ENCODE data around the gene ANKRD52. TPM values are rescaled to one million over a fixed set of nuclear protein-coding genes. Genes with fewer than 3 reads are reported as not detected.

The ANKRD52 gene
- total RNA-seq, 1 donor from 2014 or later, result 56.1 TPM

DNA sequence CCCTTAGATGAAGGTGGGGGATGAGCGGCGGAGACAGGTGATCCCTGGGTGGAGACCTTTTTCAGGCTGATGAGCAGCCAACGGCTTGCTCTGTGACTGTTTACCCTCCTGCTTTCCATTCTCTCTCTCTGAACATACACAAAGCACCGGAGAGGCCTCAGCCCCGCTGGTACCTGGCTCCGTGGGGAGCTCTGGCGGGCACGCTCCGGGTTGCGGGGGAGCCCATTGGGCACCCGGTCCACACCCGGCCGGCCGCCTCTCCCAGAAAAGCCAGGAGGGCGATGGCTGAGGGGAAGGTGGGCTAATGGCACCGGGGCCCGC is 69.4 kb downstream of the ANKRD52 start:
- peaks cover 20% of the 10 kb centered on the region for H3K36me3 Mint-ChIP-seq
- DNase-seq (ENCODE audit: extremely low spot score, unreplicated experiment), result no peak
- H3K4me1 Mint-ChIP-seq (ENCODE audit: unreplicated experiment), result peaks cover 26% of the 10 kb centered on the region
- peaks cover 7% of the 10 kb centered on the region for H3K27me3 Mint-ChIP-seq
- H3K27ac Mint-ChIP-seq, result peak overlapping the region; percentile 88
- H3K9me3 Mint-ChIP-seq, result no peaks in the 10 kb centered on the region
- TF ChIP-seq, protein P1, sequence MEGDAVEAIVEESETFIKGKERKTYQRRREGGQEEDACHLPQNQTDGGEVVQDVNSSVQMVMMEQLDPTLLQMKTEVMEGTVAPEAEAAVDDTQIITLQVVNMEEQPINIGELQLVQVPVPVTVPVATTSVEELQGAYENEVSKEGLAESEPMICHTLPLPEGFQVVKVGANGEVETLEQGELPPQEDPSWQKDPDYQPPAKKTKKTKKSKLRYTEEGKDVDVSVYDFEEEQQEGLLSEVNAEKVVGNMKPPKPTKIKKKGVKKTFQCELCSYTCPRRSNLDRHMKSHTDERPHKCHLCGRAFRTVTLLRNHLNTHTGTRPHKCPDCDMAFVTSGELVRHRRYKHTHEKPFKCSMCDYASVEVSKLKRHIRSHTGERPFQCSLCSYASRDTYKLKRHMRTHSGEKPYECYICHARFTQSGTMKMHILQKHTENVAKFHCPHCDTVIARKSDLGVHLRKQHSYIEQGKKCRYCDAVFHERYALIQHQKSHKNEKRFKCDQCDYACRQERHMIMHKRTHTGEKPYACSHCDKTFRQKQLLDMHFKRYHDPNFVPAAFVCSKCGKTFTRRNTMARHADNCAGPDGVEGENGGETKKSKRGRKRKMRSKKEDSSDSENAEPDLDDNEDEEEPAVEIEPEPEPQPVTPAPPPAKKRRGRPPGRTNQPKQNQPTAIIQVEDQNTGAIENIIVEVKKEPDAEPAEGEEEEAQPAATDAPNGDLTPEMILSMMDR (conservative IDR thresholded peaks at IDR 0.05), result no peak
- peak overlapping the region; percentile 93 for H3K4me3 Mint-ChIP-seq

DNA sequence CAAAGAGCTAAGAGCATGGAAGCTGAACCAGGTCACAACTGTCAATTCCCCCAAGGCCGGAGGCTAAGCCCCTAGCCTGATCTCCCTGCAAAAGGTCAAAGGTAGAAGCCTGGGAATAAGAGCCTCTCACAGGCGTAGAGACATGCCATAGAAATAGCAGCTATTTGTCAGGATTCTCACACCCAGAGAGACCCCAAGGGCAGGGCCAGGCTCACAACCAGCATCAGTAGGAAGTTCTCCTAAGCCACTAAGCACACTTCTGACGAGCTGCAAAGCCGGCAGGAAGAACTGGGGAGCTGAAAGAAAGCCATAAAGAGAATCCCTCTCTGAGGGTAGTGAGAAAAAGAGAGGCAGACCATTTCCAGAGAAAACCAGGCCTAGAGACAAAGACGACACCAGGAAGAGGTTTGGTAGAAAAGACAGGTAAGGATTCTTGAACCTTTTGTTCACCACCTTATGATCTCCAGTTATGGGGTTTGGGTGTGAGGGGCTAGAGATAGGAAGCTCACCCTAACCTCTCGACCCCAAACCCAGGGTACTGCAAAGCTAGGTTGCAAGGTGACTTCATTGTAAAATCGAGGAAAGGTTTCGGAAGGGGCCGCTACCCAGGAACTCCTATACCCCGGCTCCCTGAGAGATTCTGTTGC is 69.9 kb downstream of the ANKRD52 start:
- no peak for DNase-seq (ENCODE audit: extremely low spot score, unreplicated experiment)
- Mint-ChIP-seq H3K27me3 (peaks cover 7% of the 10 kb centered on the region), H3K9me3 (no peaks in the 10 kb centered on the region), H3K36me3 (peaks cover 18% of the 10 kb centered on the region), H3K4me3 (peak overlapping the region; percentile 93), H3K4me1 (ENCODE audit: unreplicated experiment) (peaks cover 26% of the 10 kb centered on the region), H3K27ac (peak overlapping the region; percentile 88)
- TF ChIP-seq, protein P1 (conservative IDR thresholded peaks at IDR 0.05), result no peak

Other genes starting within 250 kb of the ANKRD52 start
- gene IKZF4, start 237.3 kb downstream of the ANKRD52 start, total RNA-seq (ENCODE audit: low replicate concordance), result 6.1 and 21.0 TPM in 2 replicates
- 20.2 and 38.7 TPM in 2 replicates for gene RPS26, start 216.5 kb downstream of the ANKRD52 start, total RNA-seq (ENCODE audit: low replicate concordance)
- 76.5 and 176 TPM in 2 replicates for gene ERBB3, start 178.2 kb downstream of the ANKRD52 start, total RNA-seq (ENCODE audit: low replicate concordance)
- 115 and 141 TPM in 2 replicates for gene PA2G4, start 153.8 kb downstream of the ANKRD52 start, total RNA-seq (ENCODE audit: low replicate concordance)
- gene RPL41, start 141.8 kb downstream of the ANKRD52 start, total RNA-seq (ENCODE audit: low replicate concordance), result 4,566 and 4,714 TPM in 2 replicates
- 11.6 and 12.1 TPM in 2 replicates for gene ZC3H10, start 140.1 kb downstream of the ANKRD52 start, total RNA-seq (ENCODE audit: low replicate concordance)
- 81.4 and 96.3 TPM in 2 replicates for gene ESYT1, start 130.1 kb downstream of the ANKRD52 start, total RNA-seq (ENCODE audit: low replicate concordance)
- 66.2 and 161 TPM in 2 replicates for gene MYL6B, start 105.8 kb downstream of the ANKRD52 start, total RNA-seq (ENCODE audit: low replicate concordance)
- 1,223 and 1,943 TPM in 2 replicates for gene MYL6, start 100.0 kb downstream of the ANKRD52 start, total RNA-seq (ENCODE audit: low replicate concordance)
- 92.8 and 147 TPM in 2 replicates for gene SMARCC2, start 68.9 kb downstream of the ANKRD52 start, total RNA-seq (ENCODE audit: low replicate concordance)
- gene RNF41, start 36.5 kb downstream of the ANKRD52 start, total RNA-seq (ENCODE audit: low replicate concordance), result 33.7 and 37.7 TPM in 2 replicates
- 37.5 and 40.0 TPM in 2 replicates for gene NABP2, start 34.0 kb downstream of the ANKRD52 start, total RNA-seq (ENCODE audit: low replicate concordance)
- 23.0 and 37.7 TPM in 2 replicates for gene SLC39A5, start 28.3 kb downstream of the ANKRD52 start, total RNA-seq (ENCODE audit: low replicate concordance)
- gene COQ10A, start 8.6 kb upstream of the ANKRD52 start, total RNA-seq (ENCODE audit: low replicate concordance), result 21.3 and 26.4 TPM in 2 replicates
- gene CS, start 41.9 kb upstream of the ANKRD52 start, total RNA-seq (ENCODE audit: low replicate concordance), result 278 and 290 TPM in 2 replicates
- gene CNPY2, start 57.6 kb upstream of the ANKRD52 start, total RNA-seq (ENCODE audit: low replicate concordance), result 194 and 217 TPM in 2 replicates
- 58.3 and 77.5 TPM in 2 replicates for gene PAN2, start 75.6 kb upstream of the ANKRD52 start, total RNA-seq (ENCODE audit: low replicate concordance)
- gene IL23A, start 80.5 kb upstream of the ANKRD52 start, total RNA-seq (ENCODE audit: low replicate concordance), result 0.48 and 1.3 TPM in 2 replicates
- gene STAT2, start 101.7 kb upstream of the ANKRD52 start, total RNA-seq (ENCODE audit: low replicate concordance), result 132 and 139 TPM in 2 replicates
- not detected in 2 replicates for gene APOF, start 104.5 kb upstream of the ANKRD52 start, total RNA-seq (ENCODE audit: low replicate concordance)
- 23.0 and 57.4 TPM in 2 replicates for gene TIMELESS, start 191.0 kb upstream of the ANKRD52 start, total RNA-seq (ENCODE audit: low replicate concordance)
- gene MIP, start 196.3 kb upstream of the ANKRD52 start, total RNA-seq (ENCODE audit: low replicate concordance), result not detected in 2 replicates
- gene SPRYD4, start 210.2 kb upstream of the ANKRD52 start, total RNA-seq (ENCODE audit: low replicate concordance), result 3.7 and 4.8 TPM in 2 replicates
- gene GLS2, start 229.8 kb upstream of the ANKRD52 start, total RNA-seq (ENCODE audit: low replicate concordance), result 6.7 and 7.0 TPM in 2 replicates